Stimulated activated naive CD4-positive, alpha-beta T cell (primary cell): ENCODE data around the gene VAMP4.
"Not testable (repeated sequence)": the region's sequence is repeated elsewhere in the genome, so short reads cannot be mapped to it uniquely, and the experiment has no call there.

Experiments used
- DNase-seq, 6 experiments: peaks; one replicate each; lab custom pipeline; 2025; lab: John Stamatoyannopoulos, UW

Gene VAMP4

GRCh38 chr1:171751221-171751620, 9.4 kb upstream of the VAMP4 start:
- no peak for DNase-seq

GRCh38 chr1:171748651-171749050, 6.8 kb upstream of the VAMP4 start:
- no peak for DNase-seq

- no peak for DNase-seq
Measured at GRCh38 chr1:171744986-171745385, 3.1 kb upstream of the VAMP4 start.

- peak in 3 of 6 experiments; percentile 5 to 49 (median 9) for DNase-seq
Measured at GRCh38 chr1:171743081-171743870, 1.4 kb upstream of the VAMP4 start.

GRCh38 chr1:171742577-171742922, 685 bp upstream of the VAMP4 start:
- DNase-seq, result peak in 2 of 6 experiments; percentile 6 to 12

GRCh38 chr1:171740987-171741871, 636 bp downstream of the VAMP4 start:
- DNase-seq, result peak in 5 of 6 experiments; percentile 14 to 61 (median 29)

GRCh38 chr1:171740356-171740863, 1.5 kb downstream of the VAMP4 start:
- no peak for DNase-seq

- no peak for DNase-seq
Measured at GRCh38 chr1:171739656-171740055, 2.2 kb downstream of the VAMP4 start.

- no peak for DNase-seq
Measured at GRCh38 chr1:171738911-171739310, 3.0 kb downstream of the VAMP4 start.

GRCh38 chr1:171736196-171736595, 5.7 kb downstream of the VAMP4 start:
- DNase-seq, result no peak

GRCh38 chr1:171730052-171730451, 11.8 kb downstream of the VAMP4 start:
- no peak for DNase-seq

- no peak for DNase-seq
Measured at GRCh38 chr1:171727778-171728177, 14.1 kb downstream of the VAMP4 start.

- not testable (repeated sequence) for DNase-seq
Measured at GRCh38 chr1:171723180-171723579, 18.7 kb downstream of the VAMP4 start.

GRCh38 chr1:171718848-171719247, 23.0 kb downstream of the VAMP4 start:
- no peak for DNase-seq

- no peak for DNase-seq
Measured at GRCh38 chr1:171718216-171718615, 23.6 kb downstream of the VAMP4 start.

- DNase-seq, result no peak
Measured at GRCh38 chr1:171717062-171717718, 24.7 kb downstream of the VAMP4 start.

GRCh38 chr1:171716616-171717015, 25.2 kb downstream of the VAMP4 start:
- no peak for DNase-seq

- DNase-seq, result no peak
Measured at GRCh38 chr1:171715813-171716251, 26.0 kb downstream of the VAMP4 start.

GRCh38 chr1:171712341-171712740, 29.5 kb downstream of the VAMP4 start:
- no peak for DNase-seq

- DNase-seq, result no peak
Measured at GRCh38 chr1:171711643-171712042, 30.2 kb downstream of the VAMP4 start.

GRCh38 chr1:171707583-171707982, 34.3 kb downstream of the VAMP4 start:
- no peak for DNase-seq

GRCh38 chr1:171702598-171702997, 39.3 kb downstream of the VAMP4 start:
- no peak for DNase-seq
